HG03575 (cell line): ENCODE results near the gene HLA-DOB.

Source experiments
- ATAC-seq: cut with Tn5 transposase; IDR thresholded peaks from one replicate; pipeline ENCODE4 v1.9.1; 2021; ENCODE audit not compliant: unreplicated experiment, insufficient number of reproducible peaks, low FRiP score; ENCODE audit errors: extremely low read depth

The HLA-DOB gene

DNA sequence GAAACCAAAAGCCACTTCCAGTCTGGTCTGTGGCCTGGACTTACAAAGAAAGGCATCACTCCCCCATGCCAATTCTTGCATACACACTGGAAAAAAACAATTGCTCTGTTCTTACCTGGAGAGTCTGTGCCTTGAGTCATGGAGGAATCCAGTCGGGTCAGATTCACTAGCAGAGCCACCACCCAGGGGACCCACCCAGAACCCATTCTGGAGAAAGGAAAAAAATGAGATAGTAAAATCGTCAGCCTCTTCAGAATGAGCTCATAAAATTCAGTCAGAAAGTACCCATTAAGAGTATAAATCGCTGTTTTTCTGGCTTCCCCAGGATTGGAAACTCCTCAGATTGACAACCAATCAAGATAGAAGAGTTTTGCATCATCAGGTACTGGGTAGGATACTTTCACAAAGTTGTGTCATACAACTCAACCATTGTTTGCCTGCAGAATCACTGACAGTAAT lies at the start of gene HLA-DOB:
HLA-DOB (minus strand) TSS at position 257 of the 459 bp plus-strand sequence; CDS start at position 206, 51 bp downstream.
- ATAC-seq = no peak

DNA sequence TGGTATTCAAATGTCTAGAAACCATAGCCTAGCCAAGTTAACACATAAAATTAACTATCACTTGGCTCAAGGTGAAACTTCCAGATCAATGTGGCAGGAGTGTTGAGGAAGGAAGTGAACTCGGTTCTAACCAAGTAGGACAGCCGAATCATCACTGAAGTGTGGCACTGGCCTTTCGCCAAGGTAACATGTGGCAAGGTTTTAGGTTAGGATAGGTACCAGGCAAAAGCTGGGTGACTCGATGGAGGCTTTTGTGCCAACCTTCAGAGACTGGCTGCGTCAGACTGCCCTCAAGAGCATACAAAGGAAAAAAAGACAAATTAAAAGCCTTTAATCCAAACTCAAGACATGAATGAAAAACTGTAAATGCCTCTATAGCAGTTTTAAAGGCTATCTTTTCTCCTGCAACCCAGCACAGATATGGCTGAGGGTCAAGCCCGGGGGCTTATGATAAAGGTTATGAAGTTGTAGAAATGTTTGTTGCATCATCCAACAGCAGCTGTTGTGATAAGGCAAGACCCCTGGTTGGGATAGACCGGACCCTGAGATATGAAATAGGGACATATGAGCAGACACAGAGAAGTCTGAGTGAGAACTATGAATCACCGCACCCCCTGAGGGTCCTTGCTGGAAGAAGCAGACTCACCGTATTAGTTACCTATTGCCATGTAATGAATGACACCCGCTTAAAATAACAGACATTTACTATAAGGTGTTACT lies 49.1 kb upstream of the HLA-DOB start:
- ATAC-seq = no peak

DNA sequence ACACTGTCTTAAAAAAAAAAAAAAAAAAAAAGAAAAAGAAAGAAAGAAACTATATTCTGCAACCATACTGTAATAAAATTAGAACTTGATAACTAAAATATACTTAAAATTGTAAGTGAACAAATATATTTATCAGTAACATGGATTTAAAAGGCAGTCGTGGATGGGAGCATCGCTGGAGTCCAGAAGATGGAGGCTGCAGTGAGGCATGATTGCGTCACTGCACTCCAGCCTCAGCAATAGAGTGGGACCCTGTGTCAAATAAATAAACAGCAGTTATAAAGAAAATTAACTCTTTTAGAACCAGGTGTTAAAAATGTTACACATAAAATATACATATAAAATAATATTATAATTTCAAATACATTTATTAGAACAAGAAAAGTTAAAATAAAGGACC lies 45.9 kb upstream of the HLA-DOB start:
- ATAC-seq = no peak

DNA sequence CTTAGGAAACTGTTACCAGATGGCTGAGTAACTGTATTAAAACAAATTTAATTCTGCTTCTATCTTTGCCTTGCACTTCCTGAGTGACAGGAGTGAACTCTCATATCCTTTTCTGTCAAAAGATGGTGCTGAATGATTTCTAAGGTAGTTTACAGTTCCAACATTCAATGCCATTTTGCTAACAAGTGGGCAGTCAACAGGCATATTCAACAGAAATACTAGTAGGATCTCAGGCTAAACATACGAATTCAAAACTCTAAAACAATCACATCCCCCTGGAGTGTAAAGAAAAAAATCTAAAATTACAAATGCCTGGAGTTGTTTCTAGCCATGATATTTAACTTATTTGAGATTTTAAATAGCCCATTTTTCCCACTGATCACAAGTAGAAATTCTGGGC lies 43.9 kb upstream of the HLA-DOB start:
- ATAC-seq = no peak

DNA sequence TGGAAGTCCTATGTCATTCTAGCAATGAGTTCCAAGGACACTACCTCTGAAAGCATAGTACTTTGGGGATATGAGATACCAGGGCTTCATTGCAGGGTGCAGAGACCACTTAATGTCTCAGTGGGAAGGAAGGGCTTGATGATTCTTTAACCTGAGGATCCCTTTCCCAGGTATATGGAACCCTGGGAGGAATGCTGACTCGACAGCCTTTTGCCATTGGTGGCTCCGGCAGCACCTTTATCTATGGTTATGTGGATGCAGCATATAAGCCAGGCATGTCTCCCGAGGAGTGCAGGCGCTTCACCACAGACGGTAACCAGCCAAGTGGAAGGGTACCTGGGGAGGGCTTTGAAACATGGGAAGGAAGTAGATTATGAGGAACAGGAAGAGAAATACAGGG lies 41.4 kb upstream of the HLA-DOB start:
- ATAC-seq = no peak

DNA sequence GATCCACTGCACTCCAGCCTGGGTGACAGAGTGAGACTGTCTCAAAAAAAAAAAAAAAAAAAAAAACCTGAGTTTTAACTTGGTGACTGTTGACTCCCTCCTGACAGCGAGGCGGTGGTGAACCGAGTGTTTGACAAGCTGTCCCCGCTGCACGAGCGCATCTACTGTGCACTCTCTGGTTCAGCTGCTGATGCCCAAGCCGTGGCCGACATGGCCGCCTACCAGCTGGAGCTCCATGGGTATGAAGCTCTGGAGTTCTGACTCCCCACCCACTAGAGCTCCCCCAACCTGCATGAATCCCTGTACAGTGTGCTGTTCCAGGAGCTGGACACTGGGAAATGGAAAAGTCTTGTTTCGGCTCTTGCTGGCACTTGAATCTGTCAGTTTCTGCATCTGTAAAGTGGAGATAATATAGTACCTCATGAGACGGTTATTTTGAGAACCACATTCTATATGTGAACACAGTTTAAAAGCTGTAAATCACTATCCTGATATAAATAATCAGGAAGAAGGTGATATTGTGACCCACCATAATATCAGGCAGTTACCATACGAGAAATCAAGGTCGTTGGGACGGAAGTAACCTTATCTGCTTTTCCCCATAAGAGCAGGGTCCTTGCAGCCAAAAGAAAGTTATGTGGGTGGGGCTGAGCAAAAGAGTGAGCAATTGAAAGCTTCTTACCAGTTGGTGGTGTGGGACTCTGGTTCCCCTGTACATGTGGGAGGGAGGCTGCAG lies 40.5 kb upstream of the HLA-DOB start:
- no peak for ATAC-seq

DNA sequence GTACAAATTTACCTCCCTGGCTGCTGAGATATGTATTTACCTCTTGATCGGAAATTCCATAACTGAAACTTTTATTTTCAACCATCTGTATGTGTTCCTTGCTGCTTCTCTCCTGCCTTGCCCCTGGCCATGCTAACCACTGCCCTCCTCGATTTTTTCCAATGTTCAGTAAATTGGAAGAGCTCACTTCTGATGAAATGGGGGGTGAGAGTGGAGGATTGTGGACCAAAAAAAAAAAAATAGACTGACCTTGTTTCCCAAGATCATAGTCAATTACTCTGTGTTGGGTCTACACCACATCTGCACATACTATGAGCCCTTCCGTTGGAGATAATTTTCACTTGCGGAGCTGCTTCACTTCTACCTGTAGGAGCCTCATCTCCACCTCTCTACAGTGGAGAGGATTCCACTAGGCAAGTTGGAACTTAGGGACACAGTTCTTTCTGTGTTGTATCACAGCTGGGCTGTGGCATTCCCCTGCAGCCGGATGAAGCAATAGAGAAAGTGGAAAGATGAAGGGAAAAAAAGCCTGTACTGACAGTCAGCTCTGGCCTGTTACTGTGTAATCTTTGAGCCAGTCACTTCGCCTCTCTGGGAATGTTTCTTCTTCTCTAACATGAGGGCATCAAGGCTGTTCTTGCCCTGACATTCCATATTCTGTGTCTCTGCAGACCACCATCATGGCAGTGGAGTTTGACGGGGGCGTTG lies 38.8 kb upstream of the HLA-DOB start:
- ATAC-seq = no peak

DNA sequence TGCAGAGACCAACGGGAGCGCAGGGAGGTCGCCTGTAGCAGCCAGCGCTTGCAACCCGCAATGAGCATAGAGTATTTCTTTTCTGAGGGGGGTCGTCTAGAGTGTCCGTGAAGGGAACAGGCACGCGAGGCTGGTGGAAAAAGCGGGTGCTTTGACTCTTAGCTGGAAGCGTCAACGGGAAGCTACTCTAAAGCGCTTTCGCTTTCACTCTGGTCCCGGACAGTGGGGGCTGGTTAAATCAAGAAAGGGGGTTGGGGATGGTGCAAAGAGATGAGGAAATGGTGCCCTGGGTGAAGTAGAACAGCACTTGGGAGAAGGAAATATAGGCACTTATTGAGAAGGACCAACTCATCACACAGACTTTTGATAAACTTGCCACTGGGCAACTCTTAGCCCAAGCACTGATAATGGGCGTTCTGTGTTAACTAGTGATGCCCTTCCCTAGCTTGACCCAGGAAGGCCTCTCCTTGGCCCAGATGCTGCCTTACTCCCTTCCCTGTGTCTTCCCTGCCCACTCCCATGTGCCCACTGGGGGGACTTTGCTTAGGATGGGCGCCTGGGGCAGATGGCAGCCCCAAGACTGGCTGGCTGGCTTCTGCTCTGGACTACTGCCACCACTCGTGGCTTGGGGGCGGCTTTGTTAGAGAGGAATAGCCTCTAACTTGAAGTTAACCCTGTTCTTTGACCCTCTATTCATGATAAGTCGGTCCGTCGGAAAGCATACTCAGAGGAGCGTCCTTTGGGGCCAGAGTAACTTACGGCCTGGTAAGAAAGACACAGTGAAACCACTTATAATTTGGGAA lies 37.8 kb upstream of the HLA-DOB start:
- no peak for ATAC-seq

DNA sequence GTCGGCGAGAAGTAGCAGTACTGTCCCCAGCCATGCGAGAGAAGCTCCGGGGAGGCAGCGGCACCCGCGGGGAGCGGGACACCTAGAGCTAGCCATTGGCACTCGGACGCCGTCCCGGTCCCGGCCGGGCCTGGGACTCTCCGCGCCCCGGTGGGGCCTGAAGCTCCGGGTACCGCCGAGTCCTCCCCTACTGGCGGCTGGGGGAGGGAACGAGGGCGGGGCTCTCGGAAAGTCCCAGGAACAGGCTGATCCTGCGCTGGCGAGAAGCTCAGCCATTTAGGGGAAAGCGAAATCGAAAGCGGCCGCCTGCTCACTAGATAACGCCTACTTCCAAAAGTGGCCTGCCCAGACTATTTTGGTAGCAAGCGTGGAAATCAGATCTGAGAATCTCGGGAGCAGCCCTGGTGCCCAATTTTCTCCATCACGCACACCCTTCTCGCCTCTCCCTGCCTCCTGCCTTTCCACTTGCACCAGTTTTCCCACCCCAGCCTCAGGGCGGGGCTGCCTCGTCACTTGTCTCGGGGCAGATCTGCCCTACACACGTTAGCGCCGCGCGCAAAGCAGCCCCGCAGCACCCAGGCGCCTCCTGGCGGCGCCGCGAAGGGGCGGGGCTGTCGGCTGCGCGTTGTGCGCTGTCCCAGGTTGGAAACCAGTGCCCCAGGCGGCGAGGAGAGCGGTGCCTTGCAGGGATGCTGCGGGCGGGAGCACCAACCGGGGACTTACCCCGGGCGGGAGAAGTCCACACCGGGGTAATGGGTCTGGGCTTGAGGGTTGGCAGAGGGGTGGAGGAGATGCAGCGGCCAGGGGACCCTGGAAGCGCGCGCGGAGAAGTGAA lies 37.0 kb upstream of the HLA-DOB start, which contains the start of the genes PSMB9 and TAP1:
PSMB9 (plus strand) TSS at position 652 of the 835 bp plus-strand sequence; CDS start at position 690, 38 bp downstream.
TAP1 (minus strand) TSS at position 164 of the 835 bp plus-strand sequence; CDS start at position 96, 68 bp downstream.
- ATAC-seq = no peak

DNA sequence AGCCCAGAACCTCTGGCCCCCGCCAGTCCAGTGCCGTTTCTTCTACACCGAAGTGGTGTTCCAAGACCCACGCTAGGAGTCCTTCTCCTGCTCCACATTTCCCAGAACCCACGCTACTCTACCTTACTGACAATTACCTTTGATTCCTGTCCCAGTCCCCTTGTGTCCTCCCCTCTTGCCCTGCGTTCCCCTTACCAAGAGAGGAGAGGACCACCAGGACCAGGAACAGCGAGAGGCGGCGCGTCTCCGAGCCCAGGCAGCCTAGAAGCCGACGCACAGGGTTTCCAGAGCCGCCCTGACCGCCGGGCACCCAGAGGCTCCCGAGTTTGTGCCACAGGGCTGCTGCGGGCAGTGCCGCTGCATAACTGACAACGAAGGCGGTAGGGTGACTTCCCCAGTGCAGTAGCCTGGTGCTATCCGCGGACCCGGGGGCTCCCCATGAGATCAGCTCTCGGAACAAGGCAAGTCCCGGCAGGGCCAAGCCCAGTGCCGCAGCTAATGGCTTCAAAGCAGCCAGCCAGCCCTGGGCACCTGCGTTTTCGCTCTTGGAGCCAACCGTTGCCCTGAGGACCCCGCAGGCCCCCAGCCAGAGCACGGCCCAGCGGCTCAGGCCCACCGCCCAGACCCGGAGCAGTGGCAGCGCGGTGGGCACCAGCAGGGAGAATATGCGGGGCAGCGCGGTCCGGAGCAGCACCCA lies 36.2 kb upstream of the HLA-DOB start:
- no peak for ATAC-seq

DNA sequence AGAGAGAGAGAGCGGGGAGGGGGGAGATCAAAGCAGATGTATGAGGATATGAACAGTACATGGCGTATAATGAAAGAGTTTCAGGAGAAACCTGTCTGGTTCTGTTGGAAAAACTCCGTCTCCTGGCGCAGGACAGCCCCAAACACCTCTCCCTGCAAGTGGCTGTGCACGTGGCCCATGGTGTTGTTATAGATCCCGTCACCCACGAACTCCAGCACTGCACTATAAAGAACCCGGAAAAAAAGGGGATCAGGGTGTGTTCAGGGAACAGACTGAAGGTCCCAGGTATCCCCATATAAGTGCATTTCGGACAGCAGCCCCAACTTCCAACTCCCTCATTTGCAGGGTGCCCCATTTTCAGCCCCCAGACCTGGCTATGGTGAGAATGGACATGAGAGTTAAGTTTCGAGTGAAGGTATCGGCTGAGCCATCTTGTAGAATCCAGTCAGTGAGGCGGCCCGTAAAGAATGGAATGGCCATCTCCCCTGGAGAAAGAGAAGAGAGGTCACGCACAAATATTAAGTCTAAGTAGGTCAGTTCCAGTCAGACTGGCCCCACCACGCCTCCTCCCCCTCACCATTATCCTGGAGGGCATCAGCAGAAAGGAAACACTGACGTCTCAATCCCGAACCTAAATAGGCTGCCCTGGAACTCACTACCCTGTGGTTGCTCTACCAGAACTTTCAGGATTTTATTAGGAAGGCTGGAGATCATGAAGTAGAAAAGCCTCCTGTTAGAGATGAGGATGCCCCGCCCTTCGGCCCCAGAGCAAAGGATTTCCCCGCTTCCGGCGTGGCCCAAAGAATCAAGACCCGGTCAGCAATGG lies 35.4 kb upstream of the HLA-DOB start:
- no peak for ATAC-seq

DNA sequence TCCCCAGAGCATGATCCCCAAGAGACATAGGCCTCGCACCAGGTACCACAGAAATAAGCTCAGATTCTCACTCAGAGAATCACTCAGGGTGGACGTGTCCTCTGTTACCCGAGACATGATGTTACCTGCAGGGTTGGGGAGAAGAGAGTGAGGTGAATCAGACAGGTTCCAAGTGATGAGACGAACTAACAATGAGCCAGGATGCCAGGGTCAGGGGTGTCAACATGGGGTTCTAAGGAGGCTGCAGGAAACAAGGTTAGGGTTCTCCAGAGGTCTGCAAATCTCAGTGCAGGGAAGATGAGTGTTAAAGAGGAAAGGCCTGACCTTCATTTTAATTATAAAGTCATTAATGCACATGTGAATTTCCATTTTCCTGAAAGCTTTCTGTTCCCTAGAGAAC lies 34.2 kb upstream of the HLA-DOB start:
- ATAC-seq = no peak

DNA sequence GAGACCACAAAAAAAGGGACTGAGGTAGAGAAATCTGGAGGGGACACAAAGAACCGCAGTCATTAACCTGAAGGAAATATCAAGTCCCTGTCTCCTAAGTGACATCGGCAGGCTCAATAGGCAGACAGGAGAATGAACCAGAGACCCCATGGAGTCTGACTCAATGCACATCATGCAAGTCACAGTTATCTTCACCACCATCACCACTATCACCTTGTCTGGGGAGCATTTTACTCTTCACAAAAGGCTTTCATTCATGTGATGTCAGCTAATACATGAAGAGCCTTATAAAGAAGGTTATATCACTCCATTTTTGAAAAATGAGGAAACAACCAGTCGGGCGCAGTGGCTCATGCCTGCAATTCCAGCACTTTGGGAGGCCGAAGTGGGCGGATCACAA lies 32.3 kb upstream of the HLA-DOB start:
- no peak for ATAC-seq

DNA sequence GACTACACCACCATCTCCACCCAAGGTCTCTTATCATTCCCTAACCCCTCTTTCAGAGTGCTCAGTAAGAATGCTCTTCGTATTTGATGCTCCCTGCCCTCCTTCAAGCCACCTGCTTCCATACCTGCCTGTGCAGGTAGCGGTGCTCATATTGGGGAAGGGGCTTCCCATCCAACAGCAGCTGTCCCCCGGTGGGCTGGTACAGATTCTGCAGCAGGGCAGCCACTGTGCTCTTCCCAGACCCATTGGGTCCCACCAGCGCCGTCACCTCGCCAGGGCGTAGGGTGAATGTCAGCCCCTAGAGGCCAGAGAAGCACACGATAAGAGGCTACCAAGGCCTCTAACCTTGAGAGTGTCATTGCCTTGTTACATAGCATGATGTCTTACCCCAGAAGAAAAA lies 31.0 kb upstream of the HLA-DOB start:
- ATAC-seq = no peak

DNA sequence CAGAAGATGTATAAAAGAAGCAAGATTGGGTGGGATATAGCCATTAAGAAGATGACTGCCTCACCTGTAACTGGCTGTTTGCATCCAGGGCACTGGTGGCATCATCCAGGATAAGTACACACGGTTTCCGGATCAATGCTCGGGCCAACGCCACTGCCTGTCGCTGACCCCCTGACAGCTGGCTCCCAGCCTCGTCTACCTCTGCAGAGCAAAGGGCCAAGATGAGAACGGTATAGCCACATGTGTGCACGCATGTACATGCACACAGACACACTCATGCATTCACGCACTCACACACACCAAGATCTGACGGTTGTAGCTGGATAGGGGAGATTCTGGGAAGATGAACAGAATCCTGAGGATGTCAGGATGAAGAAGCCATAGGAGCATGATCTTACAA lies 30.2 kb upstream of the HLA-DOB start:
- ATAC-seq = no peak

DNA sequence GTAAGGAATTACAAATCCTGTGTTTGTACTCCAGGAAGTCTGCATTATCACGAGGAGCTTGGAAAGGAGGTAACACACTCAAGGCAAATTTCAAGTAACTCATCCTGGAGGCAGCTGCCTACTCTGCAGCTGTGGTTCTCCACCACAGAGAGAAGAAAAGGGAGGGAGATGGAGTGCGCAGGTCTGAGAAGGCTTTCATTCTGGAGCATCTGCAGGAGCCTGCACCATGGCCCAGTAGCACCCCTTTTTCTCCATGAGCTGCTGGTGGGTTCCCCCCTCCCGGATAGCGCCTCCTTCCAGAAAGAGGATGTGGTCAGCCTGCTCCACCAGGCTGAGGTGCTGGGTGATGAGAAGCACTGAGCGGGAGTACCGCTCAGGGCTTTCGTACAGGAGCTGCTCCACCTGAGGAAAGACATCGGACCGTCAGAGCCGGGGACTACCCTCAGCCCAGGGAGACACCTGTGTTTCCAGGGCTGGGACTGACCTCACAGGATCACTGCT lies 28.6 kb upstream of the HLA-DOB start:
- no peak for ATAC-seq
